ENCODE measurements around the gene SLC12A8. TPM values are rescaled to one million over a fixed set of nuclear protein-coding genes. Genes with fewer than 3 reads are reported as not detected.

Gene SLC12A8
- total and polyA plus RNA-seq, 3 donors from 2014 or later, result 10.3 to 21.0 (median 12.3) TPM

GRCh38 chr3:125151442-125151817 is 61.1 kb downstream of the SLC12A8 start:
- Histone ChIP-seq H3K4me3 (no peak overlapping the region), H3K27ac (no peak overlapping the region), H3K36me3 (ENCODE audit: low read depth, missing control alignments) (no peaks in the 10 kb centered on the region), H3K4me1 (peaks cover 11% of the 10 kb centered on the region), H3K9me3 (no peaks in the 10 kb centered on the region), H3K27me3 (no peaks in the 10 kb centered on the region)
- intact Hi-C loops (cut with DNase I; ENCODE audit: low total_unique reads), result no loop called here
- WGBS, 2 donors, result 68 to 76% methylated on average over 9 of the region's 9 CpGs
- no peak for DNase-seq
- no peak for TF ChIP-seq CTCF (IDR thresholded peaks at IDR 0.05)
- TF ChIP-seq POLR2A (IDR thresholded peaks at IDR 0.05), result no peak

- Histone ChIP-seq H3K9me3 (no peaks in the 10 kb centered on the region), H3K36me3 (ENCODE audit: low read depth, missing control alignments) (no peaks in the 10 kb centered on the region), H3K4me3 (no peak overlapping the region), H3K4me1 (peaks cover 11% of the 10 kb centered on the region), H3K27me3 (no peaks in the 10 kb centered on the region), H3K27ac (no peak overlapping the region)
- DNase-seq, result peak; percentile 72
- TF ChIP-seq CTCF (IDR thresholded peaks at IDR 0.05) (peak; percentile 20 to 46 (median 35)), POLR2A (IDR thresholded peaks at IDR 0.05) (no peak)
- WGBS, 2 donors, result 68 to 74% methylated on average over 14 of the region's 14 CpGs
- intact Hi-C loops (cut with DNase I; ENCODE audit: low total_unique reads), result no loop called here
Measured at GRCh38 chr3:125150525-125151441, 61.8 kb downstream of the SLC12A8 start.

- H3K27ac ChIP-seq, result no peak overlapping the region
- intact Hi-C loops (cut with DNase I; ENCODE audit: low total_unique reads), result no loop called here
- no peak for DNase-seq
Measured at GRCh38 chr3:125149462-125149861, 63.1 kb downstream of the SLC12A8 start.

GRCh38 chr3:125148836-125149235 is 63.7 kb downstream of the SLC12A8 start:
- 60 to 82% methylated on average over 3 to 17 of the region's 17 CpGs for WGBS, 2 donors
- Histone ChIP-seq H3K36me3 (ENCODE audit: low read depth, missing control alignments) (no peaks in the 10 kb centered on the region), H3K27ac (no peak overlapping the region), H3K9me3 (no peaks in the 10 kb centered on the region), H3K4me3 (no peak overlapping the region), H3K27me3 (no peaks in the 10 kb centered on the region), H3K4me1 (peaks cover 22% of the 10 kb centered on the region)
- TF ChIP-seq POLR2A (IDR thresholded peaks at IDR 0.05), result no peak
- TF ChIP-seq CTCF (IDR thresholded peaks at IDR 0.05), result no peak
- intact Hi-C loops (cut with DNase I; ENCODE audit: low total_unique reads), result no loop called here
- no peak for DNase-seq

More at GRCh38 chr3:125149462-125149861, 63.1 kb downstream of the SLC12A8 start:
- Histone ChIP-seq H3K4me1 (peaks cover 16% of the 10 kb centered on the region), H3K27me3 (no peaks in the 10 kb centered on the region), H3K36me3 (ENCODE audit: low read depth, missing control alignments) (no peaks in the 10 kb centered on the region), H3K4me3 (no peak overlapping the region), H3K9me3 (no peaks in the 10 kb centered on the region)
- TF ChIP-seq CTCF (IDR thresholded peaks at IDR 0.05) (no peak), POLR2A (IDR thresholded peaks at IDR 0.05) (no peak)
